Peyer's patch (tissue), 4 donors: ENCODE data around the gene CCNB1.

ENCODE experiments used
- CTCF ChIP-seq, 6 experiments: fragments of 450-650 bp in 4 of 6; fragments of 200-600 bp in 2 of 6; sonication (generic) in 1 of 6; IDR thresholded peaks; one replicate each; pipeline ENCODE4 v1.5.1; 2017 to 2019; ENCODE audit warnings: antibody characterized with exemption in 6 of 6, mild to moderate bottlenecking in 3 of 6, moderate library complexity in 1 of 6
- POLR2A ChIP-seq, 2 donors: fragments of 450-650 bp; IDR thresholded peaks; one replicate each; pipeline ENCODE4 v1.5.1; 2017; ENCODE audit warnings: antibody characterized with exemption in 2 of 2, mild to moderate bottlenecking in 2 of 2, moderate library complexity in 2 of 2

DNA sequence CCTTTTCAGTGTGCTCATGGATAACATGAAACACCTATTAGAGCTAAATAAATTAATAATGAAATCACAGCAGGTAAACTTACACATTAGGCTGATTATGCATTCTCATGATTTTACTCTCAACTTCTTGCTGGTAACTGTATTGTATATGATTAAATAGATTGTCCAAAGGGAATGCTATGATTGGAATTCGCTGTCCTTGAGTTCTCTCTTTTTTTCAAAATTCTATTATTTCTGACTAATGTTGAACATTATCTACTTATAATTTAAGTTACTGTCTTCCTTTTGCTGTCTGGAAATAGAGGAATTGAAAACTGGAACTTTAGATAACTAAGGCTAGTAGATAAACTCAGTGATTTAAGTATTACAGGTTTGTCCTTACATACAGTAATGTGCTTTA lies 35.5 kb downstream of the CCNB1 start:
- TF ChIP-seq POLR2A (IDR thresholded peaks at IDR 0.05) = no peak
- TF ChIP-seq CTCF (IDR thresholded peaks at IDR 0.05) = no peak
